H4 (cell line): ENCODE data around the gene TTLL11. TPM values are rescaled to one million over a fixed set of nuclear protein-coding genes. Genes with fewer than 3 reads are reported as not detected.

Source experiments
- DNase-seq: peaks from one replicate; pipeline ENCODE4 v3.0.0-alpha.2; 2015; ENCODE audit warnings: low spot score
- total RNA-seq: library from RNA; depleted of rRNA; stranded (reverse); fragments of >200 nt; shearing (Covaris generic); gene quantifications from 2 replicates; pipeline ENCODE4 v1.2.3, GENCODE V29; 2014

The TTLL11 gene
- total RNA-seq, 1 experiment from 2014 or later: 2.0 TPM

DNA sequence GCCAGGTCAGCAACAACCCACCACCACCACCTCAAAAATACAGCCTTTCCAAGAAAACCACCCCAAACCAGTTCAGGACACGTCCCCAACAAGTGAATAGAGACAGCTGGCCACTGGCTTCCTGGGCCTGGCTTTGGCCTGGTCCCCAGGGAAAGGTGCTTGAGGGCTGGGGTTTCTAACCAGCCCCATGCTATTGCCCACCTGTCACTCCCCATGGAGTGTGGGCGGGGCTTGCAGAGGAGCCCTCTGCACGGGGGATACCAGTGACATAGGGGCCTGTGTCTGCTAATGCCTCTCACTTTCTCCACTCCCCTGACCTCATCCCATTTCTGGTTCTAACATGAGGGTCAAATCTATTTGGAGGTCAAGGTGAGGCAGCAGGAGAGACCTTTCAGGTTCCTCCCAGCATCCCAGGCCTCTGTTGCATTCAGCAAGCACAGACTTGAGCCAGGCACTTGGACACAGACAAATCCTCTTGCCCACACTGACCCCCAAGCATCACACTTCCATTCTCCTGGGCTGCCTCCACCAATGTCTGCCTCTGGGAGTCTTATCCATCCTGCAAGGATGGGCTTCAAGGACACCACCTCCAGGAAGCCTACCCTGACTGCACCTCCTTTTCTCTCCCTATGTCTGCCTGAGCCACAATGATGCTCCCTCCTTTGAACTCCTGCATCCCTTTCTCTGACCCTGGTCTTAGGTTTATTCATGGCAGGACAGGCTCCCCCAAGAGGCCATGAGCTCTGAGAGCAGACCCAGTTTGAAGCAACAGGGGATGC is 16.1 kb upstream of the TTLL11 start:
- DNase-seq: no peak

DNA sequence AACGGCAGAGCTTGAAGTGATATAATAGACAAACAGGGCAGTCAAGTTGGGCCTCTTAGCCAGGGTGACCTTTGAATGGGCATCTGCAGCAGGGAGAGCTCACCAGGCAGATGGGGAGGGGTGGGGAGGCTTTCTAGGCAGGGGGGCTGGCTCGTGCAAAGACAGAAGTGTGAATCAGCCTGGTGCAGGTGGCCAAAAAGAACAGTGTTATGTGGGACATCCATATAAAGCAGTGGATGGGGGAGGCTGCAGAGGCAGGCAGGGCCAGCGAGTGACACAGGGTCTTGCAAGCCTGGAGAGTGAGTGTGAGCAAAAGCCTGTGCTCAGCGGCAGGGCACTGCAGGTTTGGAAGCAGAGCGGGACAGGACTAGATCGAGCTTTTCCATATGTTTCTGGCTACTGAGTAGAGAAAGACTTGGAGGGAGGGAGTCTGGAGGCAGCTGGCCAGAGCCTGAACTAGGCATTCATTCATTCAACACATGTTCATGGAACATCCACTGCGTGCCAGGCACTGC is 14.2 kb upstream of the TTLL11 start:
- DNase-seq: no peak

DNA sequence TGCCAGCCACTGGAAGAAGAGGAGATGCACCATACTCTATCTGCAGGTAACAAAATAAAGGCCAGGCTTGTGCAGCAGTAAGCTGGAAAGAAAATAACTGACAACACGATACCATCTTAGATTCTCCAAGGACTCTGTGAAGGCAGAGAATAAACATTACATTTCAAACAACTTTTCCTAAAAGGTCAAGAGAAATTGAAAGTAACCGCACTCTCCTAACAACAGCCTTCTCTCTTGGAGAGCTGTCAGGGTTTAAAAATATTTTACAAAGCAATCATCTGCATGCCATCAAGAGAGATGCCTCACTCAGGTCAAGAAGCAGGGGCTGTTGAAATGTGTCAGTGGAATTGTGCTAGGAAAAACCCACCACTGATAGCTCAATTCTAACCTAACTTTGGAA is 13.5 kb upstream of the TTLL11 start:
- no peak for DNase-seq

DNA sequence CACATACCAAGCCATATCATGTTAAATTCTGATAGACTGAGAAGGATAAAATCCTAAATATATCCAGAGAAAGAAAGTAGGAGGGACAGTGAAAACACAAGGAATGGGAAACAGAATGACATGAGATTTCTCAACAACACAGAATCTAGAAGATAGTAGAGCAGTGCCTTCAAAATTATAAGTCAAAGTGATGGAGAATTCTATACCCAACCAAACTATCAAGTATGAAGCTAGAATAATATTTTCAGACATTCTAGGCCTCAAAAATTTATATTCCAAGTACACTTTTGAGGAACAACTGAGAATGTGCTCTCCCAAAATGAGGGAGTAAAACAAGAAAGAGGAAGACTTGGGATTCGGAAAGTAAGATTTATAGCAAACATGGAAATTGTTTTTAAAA is 10.9 kb upstream of the TTLL11 start:
- DNase-seq: no peak

DNA sequence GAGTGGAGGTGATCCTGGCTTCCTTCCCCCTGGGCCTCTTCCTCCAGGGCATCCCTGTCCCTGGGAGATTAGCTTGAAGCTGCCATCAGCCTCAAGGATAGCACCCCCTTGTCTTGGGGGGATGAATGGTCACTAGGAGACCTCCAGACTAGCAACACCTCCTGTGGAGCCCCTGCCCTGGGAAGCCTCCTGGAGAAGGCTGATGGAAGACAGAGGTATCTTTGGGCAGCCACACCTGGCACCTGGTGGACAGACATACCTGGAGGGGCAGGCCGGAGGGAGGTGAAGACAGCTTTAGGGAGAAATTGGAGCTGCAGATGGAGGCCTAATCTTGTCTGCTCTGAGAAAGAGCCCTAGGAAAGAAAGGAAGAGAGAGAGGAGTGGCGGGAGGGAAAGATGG is 9.0 kb upstream of the TTLL11 start:
- DNase-seq: no peak

DNA sequence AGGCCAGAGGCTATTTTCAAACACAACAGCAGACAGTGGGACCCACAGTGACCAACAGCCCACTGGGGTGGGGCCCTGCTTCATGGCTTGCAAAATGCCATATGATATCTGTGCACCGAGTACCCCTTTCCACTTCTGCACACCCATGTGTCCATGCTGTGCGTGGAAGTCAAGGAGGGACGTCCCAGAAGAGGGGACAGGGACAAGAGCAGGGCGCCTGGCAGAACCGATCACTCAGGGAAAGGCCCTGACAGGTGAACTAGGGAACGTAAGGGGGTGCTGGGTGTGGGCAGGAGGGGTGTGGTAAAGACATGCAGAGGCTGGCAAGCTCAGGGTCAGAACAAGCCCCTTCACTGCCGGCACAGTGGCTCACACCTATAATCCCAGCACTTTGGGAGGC is 7.6 kb upstream of the TTLL11 start:
- no peak for DNase-seq

DNA sequence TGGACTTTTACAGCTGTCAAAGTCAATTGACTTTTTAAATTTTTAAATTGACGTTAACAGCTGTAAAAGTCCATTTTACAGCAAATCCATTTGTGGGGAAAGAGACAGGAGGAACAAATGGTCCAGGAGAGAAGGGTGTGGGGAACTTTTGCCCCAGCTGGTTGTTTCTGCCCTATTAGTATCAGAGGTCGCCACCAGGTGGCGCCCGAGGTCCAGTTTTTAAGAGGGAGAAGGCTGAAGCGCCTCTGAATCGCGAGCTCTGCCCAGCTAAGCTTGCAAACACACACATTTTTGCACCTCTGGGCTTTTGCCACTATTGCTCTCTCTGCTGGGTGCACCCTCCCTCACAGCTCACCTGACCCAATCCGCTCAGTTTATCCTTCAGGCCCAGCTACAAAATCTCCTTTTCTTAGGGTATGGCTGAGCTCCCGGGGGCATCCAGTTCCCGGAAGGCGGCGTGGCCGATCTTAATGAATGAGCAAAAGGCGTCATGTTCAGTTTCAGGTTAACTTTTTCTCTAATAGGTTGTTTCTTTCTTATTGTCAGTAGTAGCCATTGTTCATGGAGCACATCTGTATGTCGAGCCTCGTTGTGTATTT is 6.3 kb upstream of the TTLL11 start:
- DNase-seq: peak; percentile 53

DNA sequence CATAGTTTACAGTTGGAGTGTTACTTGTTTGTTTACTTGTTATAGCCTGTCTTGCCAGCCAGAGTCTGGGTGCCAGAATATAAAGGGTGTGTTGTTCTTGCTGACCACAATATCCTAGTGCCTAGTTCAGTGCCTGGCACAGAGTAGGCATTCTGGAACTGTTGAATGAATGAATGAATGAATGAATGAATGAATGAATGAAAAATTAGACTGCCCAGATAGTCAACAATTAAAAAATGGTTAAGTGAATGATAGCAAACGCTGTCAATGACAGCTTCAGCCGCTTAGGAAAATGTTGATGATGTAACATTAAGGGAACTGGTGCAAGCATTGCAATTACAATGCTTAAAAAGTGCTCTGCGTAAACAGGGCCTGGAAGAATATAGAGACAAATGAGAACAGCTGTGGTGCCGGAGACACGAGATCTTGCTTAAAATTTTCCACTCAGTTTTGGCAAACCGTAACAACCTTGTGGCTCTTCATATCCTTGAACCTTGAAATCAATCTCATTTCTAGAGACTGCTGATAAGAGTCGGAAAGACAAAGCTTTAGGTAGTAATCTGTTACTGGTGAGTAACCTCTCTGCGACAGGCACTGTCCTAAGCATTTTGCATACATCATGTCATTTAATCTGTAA is 4.7 kb upstream of the TTLL11 start:
- no peak for DNase-seq

DNA sequence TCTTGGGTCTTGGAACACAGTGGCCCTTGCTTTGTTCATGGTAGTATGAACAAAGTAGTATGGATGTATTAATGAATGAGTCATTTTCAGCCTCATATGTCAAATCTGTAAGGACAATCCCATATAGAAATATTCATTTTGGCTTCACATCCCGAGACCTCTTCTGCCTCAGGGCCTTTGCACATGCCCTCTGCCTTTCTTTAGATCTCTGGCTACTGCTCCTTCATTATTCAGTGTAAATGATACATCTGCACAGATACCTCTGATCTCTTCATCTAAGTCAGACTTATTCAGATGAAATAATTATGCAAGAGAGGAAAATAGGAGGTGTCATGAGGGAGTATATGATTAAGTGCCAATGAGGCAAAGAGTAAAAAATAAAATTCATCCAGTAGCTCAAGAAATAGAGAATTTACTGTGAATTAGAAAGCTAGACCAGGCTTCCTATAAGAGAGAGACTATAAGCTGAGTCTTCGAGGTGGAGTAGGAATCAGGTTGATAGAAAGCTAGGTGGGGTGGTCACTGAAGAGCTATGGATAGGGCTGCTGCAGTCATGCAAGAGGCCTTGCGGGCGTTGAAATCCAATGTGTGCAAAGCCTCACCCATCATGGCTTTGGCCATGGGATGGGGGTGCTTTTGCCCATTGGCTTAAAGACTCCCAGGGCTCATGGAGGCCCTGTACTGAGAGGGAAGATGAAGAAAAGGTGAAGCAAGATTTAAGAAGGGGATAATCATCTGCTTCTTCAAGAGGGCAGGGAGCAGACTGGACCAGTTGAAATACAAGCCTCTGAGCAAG is 3.7 kb upstream of the TTLL11 start:
- DNase-seq: no peak

DNA sequence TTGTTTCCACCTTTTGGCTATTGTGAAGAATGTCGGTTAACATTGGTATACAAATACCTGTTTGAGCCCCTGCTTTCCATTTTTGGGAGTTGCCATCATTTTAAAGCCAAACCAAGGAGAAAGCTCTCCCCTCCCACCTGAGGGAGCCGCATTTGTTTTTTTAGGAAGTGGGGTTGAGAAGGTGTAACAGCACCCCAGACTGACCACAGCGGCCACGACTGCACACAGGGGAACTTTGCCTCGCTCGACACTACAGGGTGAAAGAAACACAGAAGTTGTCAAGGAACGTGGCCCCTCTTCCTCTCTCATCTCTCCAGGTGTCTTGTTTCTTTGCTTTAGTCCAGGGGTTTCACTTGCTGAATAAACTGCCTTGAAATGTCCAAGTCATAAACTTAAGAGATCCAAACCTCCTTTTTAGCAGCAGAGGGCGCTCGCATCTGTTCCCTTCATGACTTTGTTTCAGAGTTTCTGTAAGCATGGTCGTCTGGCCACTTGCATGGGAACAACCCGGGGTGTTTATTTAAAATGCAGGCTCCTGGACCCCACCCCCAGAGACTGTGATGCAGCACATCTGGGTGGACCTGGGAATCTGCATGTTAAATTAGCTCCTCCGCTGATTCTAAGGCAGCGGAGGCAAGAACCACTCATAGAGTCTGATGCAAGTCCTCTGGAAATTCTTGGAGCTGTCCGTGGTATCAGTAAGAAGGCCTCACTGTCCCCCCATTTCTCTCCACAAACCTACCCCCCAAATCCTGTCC is 2.1 kb upstream of the TTLL11 start:
- DNase-seq: peak; percentile 39

DNA sequence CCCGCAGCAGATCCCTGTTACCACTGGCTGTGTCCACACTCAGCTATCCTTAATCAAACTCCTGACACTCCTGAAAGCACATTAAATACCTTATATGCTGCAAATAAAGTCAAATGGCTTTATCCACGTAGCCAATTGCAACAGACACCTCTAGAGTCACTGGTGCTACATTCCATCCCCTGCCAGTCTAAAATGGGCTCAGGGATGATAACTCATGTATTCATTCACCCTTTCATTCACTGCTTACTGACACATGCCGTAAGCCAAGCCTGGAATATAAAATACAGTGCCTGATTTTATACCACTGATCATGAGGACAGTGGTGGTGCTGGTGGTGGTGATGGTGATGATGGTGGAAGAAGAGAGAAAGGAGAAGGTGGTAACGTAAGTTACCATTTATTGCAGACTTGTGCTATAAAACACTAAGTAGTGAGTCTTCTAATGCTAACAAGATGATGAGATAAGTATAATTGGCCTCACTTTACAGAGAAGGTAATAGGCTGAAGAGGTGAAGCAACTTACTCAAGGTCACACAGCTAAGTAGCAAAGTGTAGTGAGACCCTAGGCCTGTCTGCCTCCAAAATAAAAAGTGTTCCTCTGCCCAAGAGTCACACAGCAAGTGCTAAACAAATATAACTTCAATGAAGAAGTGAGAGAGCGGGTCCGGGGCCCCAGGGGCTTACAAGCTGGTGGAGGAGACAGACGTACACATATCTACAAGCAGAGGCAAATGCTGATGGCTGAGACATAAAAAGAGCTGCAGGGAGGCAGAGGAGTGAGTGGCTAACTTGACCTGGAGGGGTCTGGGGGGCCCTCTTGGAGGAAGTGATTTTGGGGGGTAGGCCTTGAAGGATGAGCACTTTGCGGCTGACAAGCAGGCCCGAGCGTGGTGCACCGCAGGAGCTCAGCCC is 1.2 kb downstream of the TTLL11 start:
- DNase-seq: no peak

DNA sequence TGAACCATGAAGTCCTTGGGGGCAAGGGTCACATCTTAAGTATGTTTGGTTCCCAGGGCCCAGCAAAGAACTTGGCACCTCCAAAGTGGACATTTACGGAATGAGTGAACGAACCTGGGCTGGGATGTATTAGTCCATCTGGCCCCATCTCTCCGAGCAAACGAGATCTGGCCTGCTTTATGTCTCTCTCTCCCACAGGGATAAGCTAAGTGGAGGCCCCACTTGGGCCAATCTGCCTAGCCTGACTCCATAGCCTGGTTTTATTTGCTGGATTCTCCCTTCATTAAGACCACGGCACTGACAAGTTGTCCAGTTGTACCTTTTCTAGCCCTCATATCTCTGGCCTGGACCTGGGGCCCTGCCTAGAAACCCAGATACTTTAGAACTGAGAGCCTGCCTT is 2.1 kb downstream of the TTLL11 start:
- no peak for DNase-seq

DNA sequence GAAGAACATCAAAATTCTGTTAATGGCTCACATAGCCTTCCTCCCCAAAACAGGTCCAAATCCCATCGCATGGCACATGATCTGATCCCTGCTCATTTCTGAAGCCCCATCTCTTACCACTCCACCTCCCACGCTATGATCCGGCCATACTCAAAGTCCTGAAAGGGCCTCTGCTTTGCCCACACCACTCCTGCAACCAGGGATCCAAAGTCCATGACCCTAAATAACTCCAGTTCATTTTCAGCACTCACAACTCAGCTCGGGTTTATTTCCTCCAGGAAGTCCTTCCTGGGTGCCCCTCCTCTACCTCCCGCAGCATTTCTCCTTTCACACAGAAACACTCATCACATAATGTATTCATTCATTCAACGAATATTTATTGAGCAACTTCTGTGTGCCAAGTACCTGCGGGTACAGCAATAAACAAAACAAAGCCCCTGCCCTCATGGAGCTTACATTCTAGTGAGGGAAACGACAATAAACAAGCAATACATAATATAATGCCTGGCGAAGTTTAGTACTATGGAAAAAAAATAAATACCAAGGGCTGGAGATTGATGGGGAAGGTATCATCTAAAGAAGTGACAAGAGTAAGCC is 2.7 kb downstream of the TTLL11 start:
- DNase-seq: no peak

DNA sequence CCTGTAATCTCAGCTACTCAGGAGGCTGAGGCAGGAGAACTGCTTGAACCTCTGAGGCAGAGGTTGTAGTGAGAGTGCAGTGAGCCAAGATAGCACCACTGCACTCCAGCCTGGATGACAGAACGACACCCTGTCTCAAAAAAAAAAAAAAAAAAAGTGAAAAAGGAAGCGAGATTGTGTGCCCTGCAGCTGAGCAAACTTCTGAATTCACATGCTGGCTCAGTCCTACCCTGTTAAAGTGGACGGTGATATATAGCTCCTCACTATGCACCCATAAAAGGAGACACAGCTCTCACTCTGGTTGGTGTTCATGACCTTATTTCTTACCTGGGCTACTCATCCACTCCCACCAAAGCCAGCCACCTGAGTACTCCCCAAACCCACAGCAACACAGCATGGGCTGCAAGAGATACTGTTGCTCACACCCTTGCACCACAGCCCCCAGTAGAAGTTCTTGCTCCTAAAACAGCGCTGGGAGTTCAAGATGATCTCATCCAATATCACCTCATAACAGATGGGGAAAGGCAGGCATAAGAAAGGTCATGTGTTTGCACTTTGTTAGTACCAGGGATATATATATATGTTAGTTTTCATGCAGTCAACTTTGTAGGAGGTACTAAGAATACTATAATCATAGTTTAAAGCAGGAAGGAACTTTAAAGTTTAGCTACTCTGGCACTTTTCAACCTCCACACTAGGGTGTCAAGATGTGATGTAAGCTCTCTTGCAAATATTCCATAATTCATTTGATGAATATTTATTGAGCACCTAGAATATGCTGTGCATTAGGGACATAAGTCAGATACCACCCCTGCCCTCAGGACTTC is 4.0 kb downstream of the TTLL11 start:
- DNase-seq: no peak

DNA sequence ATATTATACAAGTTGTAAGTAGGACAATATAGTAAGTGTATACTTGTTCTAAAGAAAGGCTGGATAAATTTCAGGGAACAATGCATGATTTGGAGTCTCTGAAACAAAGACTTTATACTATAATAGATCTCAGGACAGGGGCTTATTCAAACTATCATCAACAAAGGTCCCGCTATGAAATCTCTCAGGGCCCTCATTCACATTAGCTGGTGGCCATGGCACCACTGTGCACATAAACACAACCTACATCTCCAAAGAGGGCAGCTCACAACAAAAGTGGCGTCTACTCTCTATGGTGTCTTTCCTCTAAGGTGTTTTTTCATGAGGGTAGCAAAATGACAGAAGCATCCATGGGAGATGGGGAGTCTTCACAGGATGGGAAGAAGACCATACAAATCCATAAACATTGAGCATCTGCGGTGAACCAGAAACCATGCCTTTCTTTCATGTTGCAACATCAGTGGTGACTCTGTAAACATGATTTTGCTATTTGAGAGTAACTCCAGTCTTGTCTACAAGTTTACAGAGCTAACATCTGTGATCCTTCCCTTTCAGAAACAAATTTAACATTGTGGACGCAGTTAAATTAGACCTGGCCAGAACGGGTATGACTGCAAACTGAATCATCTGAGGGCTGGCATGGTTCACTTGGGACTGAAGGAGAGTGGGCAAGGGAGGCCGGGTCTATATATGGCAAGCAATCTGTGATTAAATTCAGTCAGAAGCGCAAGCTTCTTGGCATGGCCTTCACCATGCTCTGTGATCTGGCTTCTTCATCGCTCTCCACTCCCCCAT is 5.5 kb downstream of the TTLL11 start:
- DNase-seq: peak; percentile 45

DNA sequence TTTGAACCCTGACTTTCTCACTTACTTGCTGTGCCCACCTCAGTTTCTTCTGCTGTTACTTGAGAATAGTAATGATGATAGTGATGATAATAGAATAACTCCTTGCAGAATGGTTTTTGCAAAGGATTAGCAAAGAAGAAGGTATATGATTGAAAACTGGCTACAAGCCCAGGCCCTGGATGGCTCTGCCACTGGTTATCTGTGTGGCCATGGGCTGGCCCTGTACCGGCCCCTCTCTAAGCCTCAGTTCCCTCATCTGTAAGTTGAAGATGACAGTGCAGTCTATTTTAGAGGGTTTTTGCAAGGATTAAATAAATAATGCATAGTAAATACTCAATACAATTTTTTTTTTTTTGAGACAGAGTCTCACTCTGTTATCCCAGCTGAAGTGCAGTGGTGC is 6.2 kb downstream of the TTLL11 start:
- DNase-seq: no peak

DNA sequence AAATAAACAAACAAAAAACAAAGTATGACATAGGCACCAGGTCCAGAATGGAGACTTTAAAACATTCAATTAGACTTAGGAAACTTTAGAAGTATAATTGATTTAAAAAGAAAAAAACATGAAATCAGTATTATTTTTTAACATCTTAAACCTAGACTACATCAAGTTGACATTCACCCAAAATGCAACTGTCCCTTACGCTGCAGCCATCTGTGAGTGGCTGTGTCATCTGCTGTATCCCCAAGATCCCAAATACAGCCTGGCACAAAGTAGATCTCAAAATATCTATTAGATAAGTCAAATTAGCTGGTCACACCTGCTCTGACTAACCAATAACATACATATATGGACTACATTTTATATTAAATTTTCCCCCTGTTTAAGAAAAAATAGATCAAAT is 7.8 kb downstream of the TTLL11 start:
- no peak for DNase-seq

DNA sequence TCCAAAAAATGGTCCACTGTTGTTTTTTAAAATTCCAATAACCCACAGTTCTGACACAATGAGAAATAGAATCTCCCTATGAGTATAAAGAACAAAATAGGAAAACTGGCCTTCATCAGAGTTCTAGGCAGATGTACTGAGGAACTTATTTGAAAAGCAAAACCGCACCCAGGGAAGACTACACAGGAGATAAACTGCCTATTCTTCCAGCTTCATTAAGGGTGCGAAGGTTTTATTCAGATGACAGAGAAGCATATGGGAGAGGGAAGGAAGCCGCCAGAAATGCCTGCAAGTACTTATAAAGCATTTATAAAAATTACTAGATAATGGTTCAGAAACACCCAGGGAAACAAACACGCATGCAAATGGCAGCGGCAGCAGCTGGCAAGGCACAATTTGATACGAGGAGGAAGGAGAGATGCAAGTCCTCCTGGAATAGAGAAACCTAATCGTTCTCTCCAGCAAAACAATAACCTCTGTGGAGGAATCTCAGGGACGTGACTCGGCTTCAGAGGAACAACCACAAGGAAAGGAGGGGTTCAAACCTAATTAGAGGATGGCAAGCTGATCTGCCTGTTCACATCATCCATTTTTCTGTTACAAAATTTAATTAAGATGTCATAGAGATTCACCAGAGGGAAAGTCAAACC is 9.0 kb downstream of the TTLL11 start:
- DNase-seq: no peak
